HG03520 (cell line): ENCODE results near the gene ACAT1.
"Not testable (repeated sequence)": the region's sequence is repeated elsewhere in the genome, so short reads cannot be mapped to it uniquely, and the experiment has no call there.

ENCODE experiments used
- ATAC-seq: cut with Tn5 transposase; IDR thresholded peaks from one replicate; pipeline ENCODE4 v1.9.1; 2021; ENCODE audit warnings: mild to moderate bottlenecking, moderate library complexity; ENCODE audit not compliant: unreplicated experiment

ACAT1 gene

GRCh38 chr11:108144615-108145014 is 23.2 kb downstream of the ACAT1 start:
- ATAC-seq, result no peak

- ATAC-seq, result no peak
These were observed 25.8 kb downstream of the ACAT1 start for GRCh38 chr11:108147150-108147549.

GRCh38 chr11:108148556-108148955 is 27.2 kb downstream of the ACAT1 start:
- no peak for ATAC-seq

- no peak for ATAC-seq
These were observed 33.2 kb downstream of the ACAT1 start for GRCh38 chr11:108154591-108154990.

- ATAC-seq, result peak; percentile 99
These were observed 39.7 kb downstream of the ACAT1 start for GRCh38 chr11:108160970-108161566.

GRCh38 chr11:108162878-108163277 is 41.5 kb downstream of the ACAT1 start:
- not testable (repeated sequence) for ATAC-seq

GRCh38 chr11:108167624-108168023 is 46.3 kb downstream of the ACAT1 start:
- ATAC-seq, result no peak

- ATAC-seq, result no peak
These were observed 48.8 kb downstream of the ACAT1 start for GRCh38 chr11:108170184-108170583.

- ATAC-seq, result no peak
These were observed 56.2 kb downstream of the ACAT1 start for GRCh38 chr11:108177570-108177969.

GRCh38 chr11:108193725-108194124 is 72.4 kb downstream of the ACAT1 start:
- ATAC-seq, result no peak

GRCh38 chr11:108196901-108197300 is 75.5 kb downstream of the ACAT1 start:
- no peak for ATAC-seq
